Inferior parietal cortex (tissue), 1 donor: Measurements from ENCODE around the gene MPPE1.

Source experiments
- DNase-seq: peaks from one replicate; pipeline ENCODE4 v3.0.0-alpha.2; 2016; ENCODE audit errors: extremely low spot score

Gene MPPE1

GRCh38 chr18:11884396-11885030, 23.6 kb downstream of the MPPE1 start:
- DNase-seq, result no peak

DNA sequence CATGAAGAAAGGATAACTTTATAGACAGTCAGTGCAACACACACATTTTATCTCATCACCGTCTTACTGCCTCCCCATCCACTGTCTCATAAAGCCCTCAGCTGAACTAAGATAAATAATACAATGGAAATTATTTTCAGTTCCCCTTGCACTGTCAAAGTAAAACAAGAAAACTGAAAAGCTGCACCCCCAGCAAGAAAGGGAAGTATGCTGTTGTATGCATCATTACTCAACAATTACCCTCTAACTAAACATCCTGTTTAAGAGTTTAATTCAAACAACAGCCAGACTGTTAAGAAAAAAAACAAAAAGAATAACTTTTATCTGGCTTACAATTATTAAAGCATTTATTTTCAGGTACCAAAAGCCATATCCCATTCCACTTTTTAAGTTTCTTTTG, 25.0 kb downstream of the MPPE1 start:
- DNase-seq, result no peak

- DNase-seq, result no peak
These were observed 25.5 kb downstream of the MPPE1 start for GRCh38 chr18:11882636-11883035.

DNA sequence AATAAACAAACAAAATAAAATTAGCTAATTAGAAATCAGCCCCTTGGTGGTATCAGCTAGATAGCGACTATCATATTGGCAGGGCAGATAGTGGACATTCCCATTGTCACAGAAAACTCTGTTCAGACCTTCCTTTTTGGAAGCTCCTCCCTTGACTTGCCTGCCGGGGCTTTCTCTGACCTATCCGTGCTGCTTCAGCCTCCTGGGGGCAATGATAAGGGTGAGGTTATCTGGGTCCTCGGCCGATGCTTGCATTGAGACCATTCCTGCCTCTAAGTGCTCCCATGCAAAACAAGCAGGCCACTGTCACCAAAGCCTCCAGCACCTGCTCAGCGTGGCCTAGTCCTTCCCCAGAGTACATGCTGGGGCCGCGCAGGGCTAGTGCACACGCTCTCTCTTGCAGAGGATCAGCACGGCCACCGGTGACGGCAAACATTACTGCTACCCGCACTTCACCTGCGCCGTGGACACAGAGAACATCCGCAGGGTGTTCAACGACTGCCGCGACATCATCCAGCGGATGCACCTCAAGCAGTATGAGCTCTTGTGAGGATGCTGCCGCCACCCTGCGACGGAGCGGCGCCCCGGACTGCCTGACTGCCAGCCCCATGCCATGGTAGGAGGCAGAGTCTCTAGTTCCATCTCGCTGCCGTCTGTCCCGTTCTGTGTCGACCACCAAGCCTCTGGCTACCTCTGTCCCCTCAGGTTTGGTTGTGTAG, 27.4 kb downstream of the MPPE1 start:
- no peak for DNase-seq

- no peak for DNase-seq
These were observed 30.5 kb downstream of the MPPE1 start for GRCh38 chr18:11877497-11878135.

DNA sequence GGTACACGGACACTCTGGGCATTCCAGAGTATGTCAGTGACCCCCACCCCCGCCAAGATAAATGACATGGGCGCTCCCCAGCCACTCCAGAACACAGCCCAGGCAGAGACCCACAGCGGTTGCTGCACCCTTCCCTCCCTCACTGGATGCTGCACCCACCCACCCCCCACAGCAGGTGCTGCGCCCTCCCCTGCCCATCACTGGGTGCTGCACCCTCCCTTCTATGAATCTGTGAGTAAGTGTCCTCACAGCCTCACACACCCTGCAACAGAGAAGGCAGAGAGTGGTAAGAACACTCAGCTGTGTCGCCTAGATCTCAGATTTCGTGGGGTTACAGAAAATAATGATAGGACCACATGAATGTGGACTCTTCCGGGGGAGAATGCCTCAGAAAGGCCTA, 33.4 kb downstream of the MPPE1 start:
- no peak for DNase-seq

- DNase-seq, result no peak
These were observed 34.3 kb downstream of the MPPE1 start for GRCh38 chr18:11873670-11874340.

GRCh38 chr18:11872479-11873136, 35.5 kb downstream of the MPPE1 start:
- DNase-seq, result no peak

GRCh38 chr18:11871501-11871900, 36.6 kb downstream of the MPPE1 start:
- no peak for DNase-seq

DNA sequence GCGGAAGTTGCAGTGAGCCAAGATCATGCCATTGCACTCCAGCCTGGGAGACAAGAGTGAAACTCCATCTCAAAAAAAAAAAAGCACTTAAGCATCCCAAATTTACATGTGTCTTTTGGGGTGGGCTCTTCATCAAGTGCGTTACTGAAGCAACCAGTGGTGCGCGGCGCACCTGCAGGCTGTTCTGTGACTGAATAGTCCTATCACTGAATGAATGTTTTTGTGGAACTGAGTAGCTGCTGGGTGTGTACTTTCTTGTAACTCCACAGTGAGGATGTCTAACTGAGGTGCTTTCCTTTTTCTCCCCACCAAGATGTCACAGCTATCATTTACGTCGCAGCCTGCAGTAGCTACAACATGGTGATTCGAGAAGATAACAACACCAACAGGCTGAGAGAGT, 39.9 kb downstream of the MPPE1 start:
- DNase-seq, result no peak

DNA sequence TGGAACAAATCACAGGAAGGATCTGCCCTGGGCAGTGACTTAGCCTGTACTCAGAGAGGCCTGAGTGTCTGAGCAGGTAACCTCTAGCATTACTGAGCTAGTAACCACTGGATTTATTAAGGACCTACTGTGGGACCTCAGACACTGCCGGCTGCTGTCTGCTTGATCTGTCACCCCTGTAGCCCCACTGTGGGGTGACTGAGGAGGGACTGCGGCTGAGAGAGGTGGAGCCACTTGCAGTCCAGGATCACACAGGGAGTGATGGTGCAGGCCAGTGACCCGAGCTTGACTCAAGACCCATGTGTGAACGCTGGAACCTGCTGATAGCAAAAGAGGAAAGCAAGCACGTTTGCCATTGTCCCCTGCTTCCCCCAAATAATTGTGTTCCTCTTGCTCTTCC, 41.4 kb downstream of the MPPE1 start:
- DNase-seq, result no peak

DNA sequence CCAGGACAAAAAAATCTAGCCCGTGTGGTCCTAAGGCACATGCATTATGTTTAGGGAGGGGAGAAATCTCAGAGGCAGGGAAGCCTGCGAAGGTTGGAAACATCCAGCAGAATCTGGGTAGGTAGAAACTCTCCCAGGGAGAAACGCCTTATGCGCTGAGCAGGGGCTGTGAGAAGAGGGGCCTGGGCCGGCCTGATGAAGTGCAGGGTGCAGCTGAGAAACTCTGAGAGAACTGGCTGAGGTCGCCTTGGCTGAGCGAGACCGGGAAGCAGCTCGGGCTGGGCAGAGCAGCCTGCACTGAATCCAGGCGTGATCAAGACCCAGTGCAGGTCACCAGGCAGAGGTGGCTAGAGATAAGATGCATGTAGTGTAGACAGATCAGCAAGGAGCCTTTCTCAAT, 41.8 kb downstream of the MPPE1 start:
- no peak for DNase-seq

- no peak for DNase-seq
These were observed 43.0 kb downstream of the MPPE1 start for GRCh38 chr18:11865071-11865470.

- DNase-seq, result no peak
These were observed 43.6 kb downstream of the MPPE1 start for GRCh38 chr18:11864471-11864870.

DNA sequence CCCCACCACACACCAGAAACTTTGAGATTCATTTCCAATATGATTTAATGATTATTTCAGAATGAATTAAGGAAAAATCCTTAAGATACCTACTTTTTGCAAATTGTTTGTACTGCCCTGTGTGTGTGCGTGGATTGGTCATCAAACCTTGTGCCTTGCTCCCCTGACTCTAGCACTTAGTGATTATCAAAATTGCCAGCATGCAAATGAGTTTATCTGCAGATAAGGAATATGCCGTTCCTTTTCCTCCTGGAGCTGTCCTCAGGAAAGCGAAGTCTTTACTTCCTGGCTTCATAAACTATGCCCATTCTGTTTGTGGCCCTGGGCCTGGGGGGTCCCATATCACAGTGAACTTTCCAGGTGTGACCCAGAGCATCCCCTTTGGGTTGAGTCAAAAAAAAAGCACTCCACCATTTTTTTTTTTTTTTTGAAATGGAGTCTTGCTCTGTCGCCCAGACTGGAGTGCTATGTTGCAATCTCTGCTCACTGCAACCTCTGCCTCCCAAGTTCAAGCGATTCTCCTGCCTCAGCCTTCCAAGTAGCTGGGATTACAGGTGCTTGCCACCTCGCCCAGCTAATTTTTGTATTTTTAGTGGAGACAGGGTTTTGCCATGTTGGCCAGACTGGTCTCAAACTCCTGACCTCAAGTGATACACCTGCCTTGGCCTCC, 45.5 kb downstream of the MPPE1 start:
- no peak for DNase-seq

DNA sequence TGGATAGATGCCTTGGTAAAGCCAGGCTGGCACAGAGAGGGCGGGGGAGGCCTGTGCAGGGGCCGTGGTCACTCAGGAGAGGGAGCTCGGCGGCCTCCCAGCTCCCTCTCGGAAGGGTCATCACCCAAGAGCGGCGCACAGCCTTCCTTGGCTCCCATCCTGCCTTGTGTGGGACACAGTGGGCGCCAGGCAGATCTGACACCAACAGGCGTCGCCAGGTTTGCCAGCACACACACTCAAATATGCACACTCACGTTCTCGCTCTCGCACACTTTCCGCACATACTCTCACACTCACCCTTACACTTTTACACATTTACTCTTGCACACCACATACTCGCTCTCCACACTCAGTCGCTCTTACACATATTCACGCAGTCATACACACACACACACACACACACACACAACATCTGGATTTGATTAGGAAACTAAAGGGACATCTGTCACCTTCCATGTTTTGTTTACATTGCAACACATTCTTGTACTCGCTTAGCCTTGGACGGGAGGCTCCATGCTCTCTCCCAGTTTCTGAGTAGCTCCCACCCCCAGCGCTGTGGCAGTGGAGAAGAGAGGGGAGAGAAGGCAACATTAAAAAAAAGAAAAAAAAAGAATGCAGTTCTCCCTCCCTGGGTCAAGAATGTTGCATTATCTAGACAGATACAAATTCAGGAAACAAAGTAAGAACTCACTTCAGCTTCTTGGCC, 46.4 kb downstream of the MPPE1 start:
- no peak for DNase-seq

DNA sequence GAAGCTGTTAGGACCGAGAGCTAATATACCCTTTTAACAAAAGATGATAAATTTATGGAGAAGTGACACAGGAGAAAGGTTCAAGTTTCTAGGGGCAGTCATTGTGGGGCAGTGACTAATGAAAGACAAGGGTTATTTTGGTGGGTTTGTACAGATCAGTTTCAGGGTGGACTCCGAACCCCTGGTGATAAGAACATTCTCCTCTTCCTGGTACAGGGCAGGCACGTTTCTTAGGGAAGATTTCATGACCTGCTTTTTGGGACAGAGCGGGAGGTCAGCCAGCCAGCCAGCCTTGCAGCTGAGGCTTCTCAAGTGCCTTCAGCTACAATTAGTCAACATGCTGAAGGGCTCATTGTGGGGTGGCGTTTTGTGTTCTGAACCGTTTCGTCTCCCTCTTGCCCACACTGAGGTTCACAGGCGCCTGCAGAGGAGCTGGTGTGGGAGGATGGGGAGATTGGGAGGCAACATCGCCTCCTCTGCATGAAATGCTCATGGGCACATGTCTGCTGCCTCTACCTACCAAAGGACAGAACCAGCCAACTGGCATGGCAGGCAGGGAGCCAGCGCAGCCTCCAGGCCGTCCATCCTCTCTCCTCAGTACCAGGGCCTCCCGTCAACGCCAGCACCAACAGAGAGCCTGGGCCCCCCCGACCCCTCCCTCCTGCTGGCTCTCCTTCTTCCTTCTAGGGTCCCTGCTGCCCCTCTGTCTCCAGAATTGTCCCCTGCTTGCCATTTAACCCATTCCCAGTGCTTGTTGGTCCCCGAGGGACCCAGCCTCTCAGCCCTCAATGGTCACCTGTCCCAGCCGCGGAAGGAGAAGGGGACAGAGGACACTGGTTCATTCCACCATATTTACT, 47.3 kb downstream of the MPPE1 start:
- no peak for DNase-seq

GRCh38 chr18:11859903-11860407, 48.2 kb downstream of the MPPE1 start:
- DNase-seq, result no peak

GRCh38 chr18:11859282-11859830, 48.8 kb downstream of the MPPE1 start:
- no peak for DNase-seq
